Measurements from ENCODE around the gene RARS1.
"Not testable (repeated sequence)": the region's sequence is repeated elsewhere in the genome, so short reads cannot be mapped to it uniquely, and the experiment has no call there.

The RARS1 gene

DNA sequence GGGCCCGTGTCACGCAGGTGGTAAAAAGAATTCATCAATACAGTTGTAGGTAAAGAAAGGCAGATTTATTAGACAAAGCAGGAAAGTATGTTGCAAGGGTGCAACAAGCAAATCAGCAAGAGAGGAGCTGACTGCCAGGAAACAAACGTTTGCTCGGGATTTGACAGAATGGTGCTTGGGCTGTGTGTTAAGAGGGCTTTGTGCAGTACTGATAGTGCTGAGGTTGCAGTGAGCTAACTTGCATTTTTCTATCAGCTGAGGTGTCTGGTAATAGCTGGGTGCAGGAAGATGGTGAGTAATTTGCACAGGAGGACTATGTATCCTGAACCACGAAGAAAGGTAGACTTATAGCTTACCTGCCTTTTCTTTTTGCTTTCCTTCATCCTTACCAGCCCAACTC, 3.9 kb upstream of the RARS1 start:
- no peak for DNase-seq

DNA sequence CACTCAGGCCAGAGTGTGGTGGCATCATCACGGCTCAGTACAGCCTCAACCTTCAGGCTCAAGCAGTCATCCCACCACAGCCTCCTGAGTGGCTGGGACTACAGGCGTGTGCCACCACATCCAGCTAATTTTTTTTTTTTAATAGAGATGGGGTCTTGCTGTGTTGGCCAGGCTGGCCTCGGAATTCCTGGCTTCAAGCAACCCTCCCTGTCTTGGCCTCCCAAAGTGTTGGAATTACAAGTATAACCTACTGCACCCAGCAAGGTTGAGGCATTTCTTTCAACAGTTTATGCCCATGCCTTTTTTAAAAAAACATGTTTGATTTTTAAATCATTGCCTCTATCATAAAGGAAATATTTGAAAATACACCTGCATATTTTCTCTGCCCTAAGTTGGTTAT, 2.8 kb downstream of the RARS1 start:
- no peak for DNase-seq

DNA sequence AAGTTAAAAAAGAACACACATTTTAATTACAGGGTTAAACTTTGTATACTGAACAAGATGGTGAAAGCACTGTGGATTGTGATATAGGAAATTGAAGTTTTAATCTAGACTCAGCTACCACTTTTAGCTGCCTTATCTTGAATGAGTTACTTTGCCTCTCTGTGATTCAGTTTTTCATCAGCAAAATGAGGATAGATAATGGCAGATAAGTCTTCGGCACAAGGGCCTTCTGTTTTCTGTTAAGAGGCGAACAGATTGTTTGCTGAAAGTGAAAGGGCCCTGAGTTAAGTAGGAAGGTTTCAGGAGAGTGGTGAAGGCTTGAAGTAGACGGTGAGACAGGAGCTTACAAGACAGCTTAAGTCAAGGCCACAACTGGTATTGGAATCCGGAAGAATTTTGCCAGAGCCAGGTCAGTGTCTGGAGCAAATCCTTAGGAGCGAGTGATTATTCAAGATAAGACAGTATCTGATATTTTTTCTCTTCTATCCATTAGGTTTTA, 7.8 kb downstream of the RARS1 start:
- no peak for DNase-seq

DNA sequence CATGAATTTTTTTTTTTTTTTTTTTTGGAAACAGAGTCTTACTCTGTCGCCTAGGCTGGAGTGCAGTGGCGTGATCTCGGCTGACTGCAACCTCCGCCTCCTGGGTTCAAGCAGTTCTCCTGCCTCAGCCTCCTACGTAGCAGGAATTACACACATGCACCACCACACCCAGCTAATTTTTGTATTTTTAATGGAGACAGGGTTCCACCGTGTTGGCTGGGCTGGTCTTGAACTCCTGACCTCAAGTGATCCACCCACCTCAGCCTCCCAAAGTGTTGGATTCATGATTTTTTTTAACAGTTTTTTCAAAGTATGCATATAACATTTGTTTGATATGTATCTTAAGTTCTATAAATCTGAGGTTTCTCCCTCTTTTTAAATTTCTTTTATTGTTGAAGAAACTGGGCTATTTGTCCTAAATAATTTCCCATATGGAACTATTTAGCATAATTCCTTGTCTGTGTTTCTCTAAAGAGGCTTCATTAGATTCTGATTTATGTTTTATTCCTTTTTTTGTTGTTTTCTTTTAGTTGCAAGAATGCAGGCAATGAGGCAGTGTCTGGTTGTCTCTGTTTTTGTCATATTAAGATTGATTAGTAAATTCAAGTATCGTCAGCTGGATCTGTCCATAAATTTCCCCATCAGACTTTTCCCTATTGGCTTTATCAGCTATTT, 16.4 kb downstream of the RARS1 start:
- no peak for DNase-seq

DNA sequence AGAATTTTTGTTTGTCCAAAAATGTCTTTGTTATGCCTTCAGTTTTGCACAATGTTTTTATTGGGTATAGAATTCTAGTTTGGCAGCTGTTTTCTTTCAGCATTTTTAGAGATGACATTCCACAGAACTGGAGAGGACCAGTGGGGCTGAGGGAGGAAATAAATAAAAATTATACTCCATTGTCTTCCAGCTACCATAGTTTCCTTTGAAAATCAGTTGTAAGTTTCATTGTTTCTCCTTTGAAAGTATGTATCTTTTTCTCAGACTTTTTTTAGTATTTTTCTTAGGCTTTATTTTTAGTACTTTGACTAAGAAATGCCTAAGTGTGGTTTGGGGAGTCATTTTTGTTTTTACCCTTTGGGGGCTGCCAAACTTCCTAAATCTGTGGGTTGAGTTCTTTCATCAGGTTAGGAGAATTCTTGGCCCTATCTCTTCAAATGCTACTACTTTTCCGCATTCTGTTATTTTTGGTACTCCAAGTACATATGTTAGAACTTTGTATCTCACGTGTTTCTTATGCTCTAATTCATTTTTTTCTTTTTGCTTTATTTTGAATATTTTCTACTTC, 27.7 kb downstream of the RARS1 start:
- no peak for DNase-seq

DNA sequence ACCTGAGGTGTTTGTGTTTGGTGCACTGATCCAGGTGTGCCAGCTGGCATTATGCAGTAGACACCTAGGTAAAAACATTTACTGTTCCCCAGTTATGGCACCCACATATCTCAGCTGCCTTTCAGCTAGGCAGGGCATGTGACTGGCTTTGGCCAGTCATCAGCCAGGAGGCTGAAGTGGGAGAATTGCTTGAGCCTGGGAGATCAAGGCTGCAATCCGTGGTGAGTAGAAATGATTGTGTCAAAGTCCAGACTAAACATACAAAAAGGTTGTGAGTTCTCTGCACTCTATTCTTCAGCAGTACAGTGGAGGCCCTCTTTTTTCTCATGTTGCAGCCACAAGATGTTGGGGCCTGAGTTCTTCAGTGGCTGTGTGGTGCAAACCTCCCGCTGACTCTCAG, 39.6 kb downstream of the RARS1 start:
- no peak for DNase-seq

DNA sequence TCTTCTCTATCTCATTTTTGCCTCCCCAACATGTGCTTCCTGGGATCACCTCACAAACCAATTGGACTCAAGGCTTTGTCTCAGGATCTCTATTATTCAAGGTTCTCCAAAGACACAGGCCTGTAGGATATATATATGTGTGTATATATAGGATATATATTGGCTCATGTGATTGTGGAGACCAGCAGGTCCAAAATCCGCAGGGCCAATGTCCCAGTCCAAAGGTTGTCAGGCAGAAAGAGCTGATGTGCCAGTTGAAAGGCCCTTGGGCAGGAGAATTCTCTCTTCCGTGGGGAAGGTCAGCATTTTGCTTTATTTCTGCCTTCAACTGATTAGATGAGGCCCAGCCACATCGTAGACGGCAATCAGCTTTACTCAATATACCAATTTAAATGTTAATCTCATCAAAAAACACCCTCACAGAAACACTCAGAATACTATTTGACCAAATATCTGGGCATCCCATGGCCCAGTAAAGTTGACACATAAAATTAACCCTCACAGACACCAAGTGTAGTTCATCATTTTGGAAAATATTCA, 41.6 kb downstream of the RARS1 start:
- DNase-seq: no peak

DNA sequence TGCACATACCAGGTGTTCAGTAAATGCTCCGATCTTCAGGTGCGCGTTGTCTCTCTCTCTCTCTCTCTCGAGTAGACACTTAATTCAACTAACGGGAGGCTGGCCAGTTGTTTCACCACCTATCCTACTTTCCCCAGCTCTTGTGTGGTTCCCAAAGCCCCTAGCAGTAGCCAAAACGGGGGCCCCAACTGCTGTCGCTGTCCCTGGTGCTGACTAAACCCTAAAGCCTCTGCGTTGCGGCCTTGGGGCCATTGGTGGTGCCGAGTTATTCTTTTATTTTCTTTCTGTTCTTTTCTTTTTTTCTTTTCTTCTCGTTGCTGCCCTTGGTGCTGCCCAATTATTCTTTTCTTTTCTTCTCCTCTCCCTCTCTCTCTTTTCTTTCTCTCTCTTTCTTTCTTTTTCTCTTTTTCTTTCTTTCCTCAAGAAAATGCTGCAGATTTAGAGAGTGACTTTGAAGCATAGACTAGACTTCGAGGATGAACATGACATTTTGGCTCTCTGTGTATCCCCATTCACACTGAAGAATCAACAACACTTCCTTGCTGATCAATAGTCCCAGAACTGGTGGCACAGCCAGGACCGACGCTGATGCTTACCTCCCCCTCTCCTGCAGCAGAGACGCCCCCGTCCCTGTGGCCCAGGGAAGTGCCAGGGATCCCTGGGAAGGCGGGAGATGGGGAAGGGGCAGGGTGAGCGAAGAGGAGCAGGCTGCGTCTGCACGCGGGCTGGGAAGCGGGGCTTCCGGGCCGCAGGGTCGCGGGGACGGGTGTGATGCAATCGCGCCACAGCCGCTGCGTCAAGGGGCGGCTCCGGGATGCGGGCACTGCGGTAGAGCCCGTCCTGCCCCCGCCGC, 42.5 kb downstream of the RARS1 start, which contains the start of gene FBLL1:
Gene FBLL1, plus strand, starts transcription at position 785 of the 853 bp plus-strand sequence. CDS start 200 bp downstream, outside the sequence.
- peak; percentile 7 to 14 for DNase-seq

DNA sequence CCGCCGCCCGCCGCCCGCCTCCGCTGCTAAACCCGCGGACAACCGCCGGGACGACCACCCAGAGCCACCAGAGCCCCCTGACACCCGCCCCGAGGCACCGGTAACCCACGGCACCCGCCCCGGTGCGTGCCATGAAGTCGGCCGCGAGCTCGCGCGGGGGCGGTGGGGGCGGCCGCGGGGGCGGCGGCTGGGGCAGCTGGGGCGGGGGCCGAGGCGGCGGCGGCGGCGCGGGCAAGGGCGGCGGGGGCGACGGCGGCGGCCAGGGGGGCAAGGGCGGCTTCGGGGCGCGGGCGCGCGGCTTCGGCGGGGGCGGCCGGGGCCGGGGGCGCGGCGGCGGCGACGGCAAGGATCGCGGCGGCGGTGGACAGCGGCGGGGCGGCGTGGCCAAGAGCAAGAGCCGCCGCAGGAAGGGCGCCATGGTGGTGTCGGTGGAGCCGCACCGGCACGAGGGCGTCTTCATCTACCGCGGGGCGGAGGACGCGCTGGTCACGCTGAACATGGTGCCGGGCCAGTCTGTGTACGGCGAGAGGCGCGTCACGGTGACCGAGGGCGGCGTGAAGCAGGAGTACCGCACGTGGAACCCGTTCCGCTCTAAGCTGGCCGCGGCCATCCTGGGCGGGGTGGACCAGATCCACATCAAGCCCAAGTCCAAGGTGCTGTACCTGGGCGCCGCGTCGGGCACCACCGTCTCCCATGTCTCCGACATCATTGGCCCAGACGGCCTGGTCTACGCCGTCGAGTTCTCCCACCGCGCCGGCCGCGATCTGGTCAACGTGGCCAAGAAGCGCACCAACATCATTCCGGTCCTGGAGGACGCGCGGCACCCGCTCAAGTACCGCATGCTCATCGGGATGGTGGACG, 43.3 kb downstream of the RARS1 start:
- no peak for DNase-seq

DNA sequence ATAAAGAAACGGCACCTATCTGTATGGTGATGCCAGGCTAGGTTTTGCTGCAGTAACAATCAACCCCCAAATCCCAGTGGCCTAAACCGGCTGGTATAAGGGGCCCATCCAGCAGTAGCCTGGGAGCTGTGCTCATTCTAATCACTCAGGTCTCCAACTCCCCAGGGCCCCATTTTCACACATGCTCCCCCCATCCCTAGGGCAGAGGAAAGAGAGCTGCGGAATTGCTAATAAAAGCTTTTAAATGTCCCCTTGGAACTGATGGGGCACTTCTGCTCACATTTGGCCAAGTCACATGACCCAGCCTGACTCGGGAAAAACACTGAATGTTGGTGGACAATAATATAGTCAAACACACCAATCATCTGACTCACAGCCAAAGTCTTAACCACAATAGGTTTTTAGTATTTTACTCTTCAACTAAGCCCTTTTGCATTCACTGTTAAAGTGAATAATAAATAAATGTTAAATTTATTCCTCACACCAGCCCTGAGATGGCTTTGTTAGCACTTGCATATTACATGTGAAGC, 44.4 kb downstream of the RARS1 start:
- DNase-seq: no peak

DNA sequence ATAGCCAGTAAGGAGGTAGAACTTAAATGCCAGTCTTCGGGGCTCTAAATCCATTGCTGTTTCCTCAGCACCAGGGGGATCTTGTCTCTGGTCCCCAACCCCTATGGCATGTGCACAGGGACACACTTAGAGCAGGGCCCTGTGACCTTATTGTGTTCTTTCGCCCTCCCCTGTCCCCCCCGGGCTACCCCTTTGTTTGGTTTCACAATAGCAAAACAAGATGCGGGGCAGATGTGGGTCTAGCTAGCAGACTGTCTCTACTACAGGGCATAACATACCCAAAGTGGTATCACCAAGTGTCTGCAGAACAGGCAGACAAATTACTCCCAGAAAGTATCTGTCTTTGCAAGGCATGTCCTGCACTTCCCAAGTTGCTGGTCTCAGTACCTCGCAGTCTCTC, 44.9 kb downstream of the RARS1 start:
- DNase-seq: no peak

DNA sequence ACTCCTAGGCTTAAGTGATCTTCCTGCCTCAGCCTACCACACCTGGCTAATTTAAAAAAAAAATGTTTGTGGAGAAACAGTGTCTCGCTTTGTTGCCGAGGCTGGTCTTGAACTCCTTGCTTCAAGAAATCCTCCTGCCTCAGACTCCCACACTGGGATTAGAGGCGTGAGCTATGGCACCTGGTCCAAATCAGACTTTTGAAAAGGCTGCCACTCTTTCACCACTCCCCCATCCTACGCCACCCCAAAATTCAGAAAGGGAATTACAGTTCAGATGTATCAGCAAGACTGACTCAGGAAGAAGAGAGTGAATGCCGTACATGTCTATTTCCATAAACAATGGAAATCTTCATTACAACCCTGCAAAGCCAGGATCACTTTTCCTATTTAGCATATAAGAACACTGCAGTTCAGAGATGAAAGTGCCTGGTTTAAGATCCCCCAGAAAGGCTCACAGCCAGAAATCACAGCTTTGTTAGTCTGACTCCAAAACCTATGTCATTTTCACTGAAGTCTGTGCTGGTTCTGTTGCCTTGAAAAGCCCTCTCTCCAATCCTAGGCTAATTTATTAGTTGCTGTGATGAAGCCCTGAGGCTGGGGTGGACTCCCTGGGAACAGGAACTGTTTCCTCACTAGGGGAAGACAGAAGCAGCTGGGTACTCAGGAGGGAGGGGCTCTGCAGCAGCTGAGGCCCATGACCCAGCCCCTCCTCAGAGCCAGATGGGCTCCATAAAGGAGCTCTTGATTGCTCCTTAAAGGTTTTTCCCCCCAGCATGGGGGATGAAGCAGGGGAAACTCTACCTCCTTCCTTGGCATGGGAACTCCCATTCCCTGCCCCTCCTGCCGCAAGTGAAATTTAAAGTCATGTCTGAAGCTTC, 46.0 kb downstream of the RARS1 start:
- no peak for DNase-seq

DNA sequence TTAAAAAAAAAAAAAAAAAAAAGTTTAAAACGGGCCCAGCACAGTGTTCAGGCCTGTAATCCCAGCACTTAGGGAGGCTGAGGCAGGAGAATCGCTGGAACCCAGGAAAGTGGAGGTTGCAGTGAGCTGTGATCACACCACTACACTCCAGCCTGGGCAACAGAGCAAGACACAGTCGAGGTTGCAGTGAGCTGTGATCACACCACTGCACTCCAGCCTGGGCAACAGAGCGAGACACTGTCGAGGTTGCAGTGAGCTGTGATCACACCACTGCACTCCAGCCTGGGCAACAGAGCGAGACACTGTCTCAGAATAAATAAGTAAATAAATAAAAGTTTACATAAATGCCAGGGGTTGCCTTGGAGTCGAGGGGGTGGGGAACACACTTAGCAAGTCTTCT, 48.1 kb downstream of the RARS1 start:
- not testable (repeated sequence) for DNase-seq

DNA sequence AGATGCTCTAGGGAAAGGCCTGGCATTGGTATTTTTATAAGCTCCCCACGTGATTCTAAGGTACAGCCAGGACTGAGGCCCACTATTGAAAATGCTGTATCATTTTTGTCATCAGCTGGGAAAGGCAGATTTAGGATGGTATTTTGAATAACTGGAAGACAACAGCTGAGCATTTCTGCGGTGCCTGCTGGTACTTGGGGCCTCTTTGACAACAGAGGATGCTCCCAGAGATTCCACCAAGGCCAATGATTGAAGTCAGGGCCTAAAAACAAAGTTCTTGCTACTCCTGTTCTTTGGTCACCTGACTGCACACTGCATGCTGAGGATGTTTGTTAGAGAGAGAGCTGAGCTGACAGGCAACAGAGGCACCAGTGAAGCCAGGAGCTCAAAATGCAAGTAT, 50.9 kb downstream of the RARS1 start:
- no peak for DNase-seq

DNA sequence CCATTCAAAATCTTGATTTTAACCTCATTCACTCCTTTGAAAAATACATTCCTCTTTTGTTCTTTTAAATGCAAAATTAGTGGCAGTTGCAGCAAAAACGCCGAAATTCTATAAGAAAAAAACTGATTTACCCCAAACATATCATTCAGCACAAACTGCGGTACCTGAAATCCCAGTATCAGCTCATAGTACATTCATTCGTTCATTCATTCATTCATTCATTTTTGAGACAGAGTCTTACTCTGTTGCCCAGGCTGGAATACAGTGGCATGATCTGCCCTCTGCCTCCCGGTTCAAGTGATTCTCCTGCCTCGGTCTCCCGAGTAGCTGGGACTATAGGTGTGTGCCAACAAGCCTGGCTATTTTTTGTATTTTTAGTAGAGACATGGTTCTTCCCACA, 63.3 kb downstream of the RARS1 start:
- no peak for DNase-seq

DNA sequence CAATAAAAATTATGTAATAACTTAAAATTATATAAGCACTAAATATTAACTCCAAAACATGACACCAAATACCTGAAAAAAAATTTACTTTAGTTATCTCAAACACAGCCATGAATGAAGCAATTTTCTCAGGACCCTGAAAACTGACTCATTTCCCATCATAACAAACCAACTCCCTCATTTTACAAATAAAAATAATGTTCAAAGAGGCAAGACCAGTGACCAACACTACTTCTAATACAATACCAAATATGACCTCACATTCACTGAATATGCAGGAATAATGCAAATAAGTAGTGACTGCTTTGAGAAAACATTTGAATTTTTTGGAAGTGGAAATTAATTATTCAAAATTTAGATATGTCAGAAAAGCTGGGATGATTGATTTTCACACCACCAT, 64.4 kb downstream of the RARS1 start:
- DNase-seq: no peak

DNA sequence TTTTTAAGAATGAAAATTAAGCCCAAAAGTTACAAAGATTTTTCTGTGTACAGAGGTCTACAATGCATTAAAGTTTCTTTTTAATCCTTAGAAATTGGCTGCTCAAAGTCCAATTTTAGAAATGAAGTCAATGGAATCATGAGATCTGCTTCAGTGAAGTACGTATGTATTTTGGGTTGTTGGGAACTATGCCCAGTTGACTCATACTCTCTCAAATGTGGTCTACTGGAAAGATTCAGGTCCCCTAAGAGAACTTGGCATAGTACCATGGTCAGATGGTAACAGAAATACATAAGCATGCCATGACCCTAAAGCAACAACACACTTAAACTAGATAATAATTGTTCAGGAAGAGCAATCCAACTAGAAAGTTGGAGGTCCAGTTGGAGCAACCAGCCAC, 65.9 kb downstream of the RARS1 start:
- DNase-seq: no peak

DNA sequence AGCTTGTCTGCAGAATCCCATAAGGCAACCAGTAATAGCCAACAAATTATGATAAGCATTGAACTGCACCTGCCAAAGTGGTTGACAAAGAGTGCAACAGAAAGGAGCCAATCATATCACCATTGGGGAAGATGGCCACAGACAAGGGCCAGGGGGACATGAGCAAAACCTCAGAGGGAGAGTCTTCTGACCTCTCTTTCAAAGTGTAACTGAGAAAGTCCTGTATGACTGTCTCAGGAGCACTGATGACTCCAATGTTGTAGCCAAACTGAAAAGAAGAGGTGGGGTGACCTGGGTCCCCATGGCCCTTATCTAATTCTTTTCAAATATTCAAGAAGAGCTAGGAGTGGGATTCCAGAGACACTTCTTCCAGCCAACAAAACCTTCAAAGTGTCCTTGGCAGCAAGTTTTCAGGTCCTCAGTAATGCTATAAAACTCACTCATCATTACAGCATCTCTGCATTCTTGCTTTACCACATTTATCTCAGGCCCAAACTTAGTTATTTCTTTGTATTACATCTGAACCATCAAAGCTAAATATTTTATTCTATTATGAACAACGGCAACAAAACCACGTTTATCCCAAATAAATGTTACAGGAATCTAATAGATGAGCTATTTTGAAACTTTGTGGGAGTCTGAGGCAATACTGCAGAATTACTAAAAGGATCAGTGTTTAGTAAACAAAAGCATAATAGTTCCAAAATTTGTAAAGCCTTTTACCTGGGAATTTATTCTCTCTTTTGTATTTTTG, 67.3 kb downstream of the RARS1 start:
- no peak for DNase-seq

DNA sequence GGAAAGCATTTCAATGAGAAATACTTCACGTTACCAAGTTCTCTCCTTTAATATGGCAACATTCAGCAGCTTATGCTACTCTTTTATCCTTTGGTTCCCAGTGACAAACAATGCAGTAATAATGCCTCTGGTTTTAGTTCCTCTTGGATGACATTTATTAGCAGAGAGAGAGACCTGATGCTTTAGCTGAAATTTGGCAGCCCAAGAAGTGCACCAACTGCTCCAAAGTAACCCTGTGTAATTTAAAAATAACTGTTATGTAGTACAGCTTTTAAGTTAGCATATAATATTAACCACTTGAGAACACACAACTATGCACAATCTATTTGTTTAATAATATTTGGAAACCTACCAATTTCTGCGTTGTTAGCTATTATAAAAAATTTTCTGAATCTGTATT, 71.1 kb downstream of the RARS1 start:
- DNase-seq: no peak

DNA sequence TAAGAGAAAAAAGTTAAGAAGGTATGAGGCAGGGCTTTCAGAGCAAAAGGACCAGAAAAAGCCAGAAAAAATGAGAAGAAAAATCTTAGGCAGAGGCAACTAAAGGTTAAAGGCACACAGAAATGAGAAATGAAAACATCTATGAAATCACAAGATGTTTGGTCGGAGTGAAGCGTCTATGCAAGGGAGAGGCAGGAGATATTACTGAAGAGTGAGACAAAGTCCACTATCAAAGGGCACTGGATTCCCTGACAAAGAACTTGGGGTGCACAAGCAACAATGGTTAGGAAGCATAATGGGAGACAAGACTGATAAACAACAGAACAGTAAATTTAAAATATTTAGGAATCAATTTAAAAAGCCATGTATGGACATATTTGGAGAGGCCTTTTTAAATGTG, 76.0 kb downstream of the RARS1 start:
- DNase-seq: no peak

DNA sequence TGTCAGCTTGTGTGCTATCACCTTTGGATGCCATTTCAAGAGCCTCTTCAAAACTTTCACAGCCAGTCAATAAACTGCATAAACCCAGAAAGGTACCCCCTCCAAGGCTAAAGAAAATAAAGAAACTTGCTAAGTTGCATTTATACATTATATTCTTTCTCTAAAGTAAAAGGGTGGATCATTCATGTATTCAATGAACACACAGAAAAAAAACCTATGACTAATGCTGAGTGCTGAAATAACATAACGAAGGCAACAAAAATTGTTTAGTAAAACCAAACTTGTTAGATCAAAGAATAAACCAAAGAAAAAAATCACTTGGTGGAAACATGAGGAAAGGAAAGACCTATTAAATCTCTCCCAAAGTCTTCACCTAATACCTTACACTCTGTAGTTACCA, 77.7 kb downstream of the RARS1 start:
- DNase-seq: no peak

All from stimulated activated CD4-positive, alpha-beta T cell treated with anti-CD3 and anti-CD28 coated beads, Interleukin-2, amount 100 ng/mL, for 48 hours (primary cell).